DOHH2 (cell line): ENCODE results near the gene CHKB.

Source experiments
- EZH2phosphoT487 ChIP-seq: fragments of 200-600 bp; sonication (generic); IDR thresholded peaks from 2 replicates; pipeline ENCODE4 v1.6.1; 2017; ENCODE audit warnings: borderline replicate concordance, mild to moderate bottlenecking, antibody characterized with exemption, low read length, moderate library complexity, mixed read lengths
- TF ChIP-seq, protein P1 (sequence below): fragments of 200-600 bp; sonication (generic); IDR thresholded peaks from one replicate; pipeline ENCODE4 v1.5.1; 2014; ENCODE audit warnings: antibody characterized with exemption, mild to moderate bottlenecking, low read depth, low read length; ENCODE audit not compliant: poor library complexity, severe bottlenecking

DNA sequence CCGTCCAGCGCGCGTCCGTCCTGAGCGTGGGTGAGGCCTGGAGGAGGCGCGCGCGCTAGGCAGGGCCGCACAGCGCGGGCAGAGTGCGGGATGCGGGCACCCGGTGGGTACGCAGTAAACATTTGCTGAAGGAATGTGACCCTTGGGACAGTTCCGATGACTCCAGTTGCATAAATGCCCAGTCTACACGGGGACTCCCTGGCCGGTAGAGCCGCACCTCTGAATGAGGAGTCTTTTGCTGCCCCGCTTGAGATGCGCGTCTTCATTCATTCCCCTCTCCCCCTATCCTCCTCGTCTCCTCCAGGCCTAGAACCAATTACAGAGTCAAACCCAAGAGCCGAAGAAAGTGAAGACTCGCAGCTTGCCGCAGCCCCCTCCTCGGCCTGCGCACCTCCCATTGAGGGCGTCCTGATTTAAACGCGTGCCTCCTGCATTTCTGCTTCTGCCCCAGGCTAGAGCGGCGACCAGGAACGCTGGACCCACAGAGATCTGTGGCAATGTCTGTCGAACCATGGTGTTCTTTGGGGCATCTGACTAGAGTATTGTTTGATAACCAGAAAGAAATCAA lies 729 bp upstream of the CHKB start:
- TF ChIP-seq, protein P1, sequence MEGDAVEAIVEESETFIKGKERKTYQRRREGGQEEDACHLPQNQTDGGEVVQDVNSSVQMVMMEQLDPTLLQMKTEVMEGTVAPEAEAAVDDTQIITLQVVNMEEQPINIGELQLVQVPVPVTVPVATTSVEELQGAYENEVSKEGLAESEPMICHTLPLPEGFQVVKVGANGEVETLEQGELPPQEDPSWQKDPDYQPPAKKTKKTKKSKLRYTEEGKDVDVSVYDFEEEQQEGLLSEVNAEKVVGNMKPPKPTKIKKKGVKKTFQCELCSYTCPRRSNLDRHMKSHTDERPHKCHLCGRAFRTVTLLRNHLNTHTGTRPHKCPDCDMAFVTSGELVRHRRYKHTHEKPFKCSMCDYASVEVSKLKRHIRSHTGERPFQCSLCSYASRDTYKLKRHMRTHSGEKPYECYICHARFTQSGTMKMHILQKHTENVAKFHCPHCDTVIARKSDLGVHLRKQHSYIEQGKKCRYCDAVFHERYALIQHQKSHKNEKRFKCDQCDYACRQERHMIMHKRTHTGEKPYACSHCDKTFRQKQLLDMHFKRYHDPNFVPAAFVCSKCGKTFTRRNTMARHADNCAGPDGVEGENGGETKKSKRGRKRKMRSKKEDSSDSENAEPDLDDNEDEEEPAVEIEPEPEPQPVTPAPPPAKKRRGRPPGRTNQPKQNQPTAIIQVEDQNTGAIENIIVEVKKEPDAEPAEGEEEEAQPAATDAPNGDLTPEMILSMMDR, result peak; percentile 39
- no peak for TF ChIP-seq EZH2phosphoT487
